IPS-11a (cell line): ENCODE measurements around the gene NKPD1.

ENCODE experiments used
- H3K4me3 ChIP-seq: one replicate; pipeline ENCODE4 v1.5.1; 2013; ENCODE audit warnings: low read depth, low read length, control low read depth

Gene NKPD1, protein sequence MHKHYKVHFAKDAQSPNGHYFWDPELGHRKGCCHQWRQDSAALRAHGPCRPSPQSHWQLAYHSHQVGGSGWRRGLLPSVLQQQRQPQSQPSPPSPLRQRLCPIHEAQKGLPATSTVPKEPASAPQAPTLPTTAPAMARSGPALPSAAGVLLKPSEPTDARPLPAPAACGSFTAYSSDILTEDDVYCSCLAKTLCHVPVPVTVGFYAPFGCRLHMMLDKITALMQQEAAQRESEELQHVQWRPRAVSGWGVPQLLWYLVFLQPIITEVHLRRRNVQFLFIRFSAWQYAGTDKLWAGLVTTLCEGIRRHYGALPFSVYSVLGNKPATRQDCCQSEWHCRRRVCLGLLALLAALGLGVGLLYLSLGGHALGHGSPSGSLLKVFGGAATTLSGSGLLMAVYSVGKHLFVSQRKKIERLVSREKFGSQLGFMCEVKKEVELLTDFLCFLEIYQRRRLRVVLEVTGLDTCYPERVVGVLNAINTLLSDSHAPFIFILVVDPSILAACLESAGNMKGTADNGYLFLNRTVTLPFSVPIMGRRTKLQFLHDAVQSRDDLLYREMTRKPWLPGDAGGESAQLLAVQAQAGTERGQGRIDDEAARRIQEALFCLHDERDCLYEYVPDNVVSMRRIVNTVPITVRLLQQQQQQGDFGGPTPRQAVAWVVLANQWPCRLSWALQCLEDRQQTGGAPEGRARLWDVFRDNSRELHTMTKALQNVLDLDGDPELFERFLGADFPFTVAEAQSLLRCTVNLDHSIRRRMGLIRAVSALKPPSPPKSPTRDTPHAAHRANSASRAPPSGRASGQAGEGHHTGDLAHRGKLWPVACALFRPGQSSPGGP

DNA sequence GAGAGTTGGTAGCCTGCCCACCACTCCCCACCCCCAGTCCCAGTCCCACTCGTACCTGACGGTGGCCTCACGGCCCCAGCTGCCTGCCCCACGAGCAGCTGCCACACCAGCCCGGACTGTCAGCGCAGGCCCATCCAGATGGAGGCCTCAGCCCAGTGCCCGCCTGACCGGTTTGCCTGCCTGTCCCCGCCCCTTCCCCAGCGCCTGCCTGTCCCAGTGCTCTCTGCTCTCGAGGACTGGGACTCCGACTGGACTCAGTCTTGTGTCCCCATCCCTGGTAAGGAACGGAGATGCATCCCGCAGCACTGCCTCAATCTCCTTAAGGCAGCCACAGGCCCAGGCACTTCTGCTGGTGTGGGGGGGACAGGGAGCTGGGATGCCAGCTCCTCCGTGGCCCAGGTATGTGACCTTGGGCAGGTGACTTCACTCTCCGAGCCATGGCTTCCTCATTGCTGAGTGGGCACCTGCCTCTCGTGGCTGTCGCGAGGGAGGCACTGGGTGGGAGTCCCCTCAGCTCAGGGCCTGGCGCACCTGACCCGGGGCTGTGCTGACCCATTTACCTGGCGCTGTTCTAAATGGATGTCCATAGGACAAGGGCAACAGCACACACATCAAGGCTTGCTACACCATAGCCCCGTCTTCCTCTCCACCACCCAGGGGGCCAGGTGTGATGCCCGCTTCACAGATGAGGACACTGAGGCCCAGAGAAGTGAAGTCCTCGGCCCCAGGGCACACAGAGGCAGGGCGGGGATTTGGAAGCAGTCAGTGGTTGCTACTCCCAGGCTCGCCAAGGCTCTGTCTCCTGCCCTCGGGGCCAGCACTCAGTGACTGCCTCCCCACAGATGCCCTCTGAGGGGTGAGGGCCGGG is at the start of gene NKPD1:
NKPD1 (minus strand) TSS at position 113 of the 868 bp plus-strand sequence. CDS start 832 bp downstream, outside the sequence.
- H3K4me3 ChIP-seq, result no peak within 1 kb of the TSS

DNA sequence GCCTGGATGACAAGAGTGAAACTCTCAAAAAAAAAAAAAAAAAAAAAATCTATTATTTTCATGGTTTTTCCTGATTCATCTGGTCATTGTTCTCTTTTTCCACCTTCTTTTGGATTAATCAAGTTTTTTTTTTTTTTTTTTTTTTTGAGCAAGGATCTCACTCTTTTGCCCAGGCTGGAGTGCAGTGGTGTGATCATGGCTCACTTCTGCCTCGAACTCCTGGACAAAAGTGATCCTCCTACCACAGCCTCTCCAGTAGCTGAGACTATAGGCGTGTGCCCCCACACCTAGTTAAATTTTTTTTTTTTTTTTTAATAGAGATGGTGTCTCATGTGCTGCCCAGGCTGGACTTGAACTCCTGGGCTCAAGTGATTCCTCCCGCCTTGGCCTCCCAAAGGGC is 45.5 kb upstream of the NKPD1 start:
- H3K4me3 ChIP-seq, result no peak overlapping the region

- H3K4me3 ChIP-seq, result no peak overlapping the region
Observed at GRCh38 chr19:45205810-45206209, 45.0 kb upstream of the NKPD1 start.

GRCh38 chr19:45202637-45203036 is 41.9 kb upstream of the NKPD1 start:
- H3K4me3 ChIP-seq, result no peak overlapping the region

DNA sequence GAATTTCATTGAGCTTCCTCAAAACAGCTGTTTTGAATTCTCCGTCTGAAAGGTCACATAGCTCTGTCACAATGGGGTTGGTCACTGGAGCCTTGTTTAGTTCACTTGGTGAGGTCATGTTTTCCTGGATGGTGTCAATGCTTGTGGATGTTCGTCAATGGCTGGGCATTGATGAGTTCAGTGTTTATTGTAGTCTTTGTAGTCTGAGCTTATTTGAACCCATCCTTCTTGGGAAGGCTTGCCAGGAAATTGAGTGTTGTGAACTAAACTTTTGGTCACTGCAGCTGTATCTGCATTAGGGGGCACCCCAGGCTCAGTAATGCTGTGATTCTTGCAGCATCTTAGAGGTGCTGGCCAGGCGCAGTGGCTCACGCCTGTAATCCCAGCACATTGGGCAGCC is 39.8 kb upstream of the NKPD1 start:
- no peak overlapping the region for H3K4me3 ChIP-seq

DNA sequence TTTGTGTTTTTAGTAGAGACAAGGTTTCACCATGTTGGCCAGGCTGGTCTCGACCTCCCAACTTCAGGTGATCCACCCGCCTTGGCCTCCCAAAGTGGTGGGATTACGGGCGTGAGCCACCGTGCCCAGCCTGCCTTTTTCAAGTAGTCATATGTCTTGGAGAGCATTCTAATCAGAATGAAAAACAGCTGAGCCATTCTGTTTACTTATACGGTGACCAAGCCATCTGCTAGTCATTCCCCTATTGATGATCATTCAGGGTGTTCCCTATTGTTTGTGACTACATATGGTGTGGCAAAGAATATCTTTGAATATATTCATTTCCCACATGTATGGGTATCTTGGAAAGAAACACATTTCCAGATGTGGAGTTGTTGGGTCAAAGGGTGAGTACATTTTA is 35.0 kb upstream of the NKPD1 start:
- no peak overlapping the region for H3K4me3 ChIP-seq

- no peak overlapping the region for H3K4me3 ChIP-seq
Observed at GRCh38 chr19:45191375-45191774, 30.6 kb upstream of the NKPD1 start.

GRCh38 chr19:45189971-45190370 is 29.2 kb upstream of the NKPD1 start:
- no peak overlapping the region for H3K4me3 ChIP-seq

DNA sequence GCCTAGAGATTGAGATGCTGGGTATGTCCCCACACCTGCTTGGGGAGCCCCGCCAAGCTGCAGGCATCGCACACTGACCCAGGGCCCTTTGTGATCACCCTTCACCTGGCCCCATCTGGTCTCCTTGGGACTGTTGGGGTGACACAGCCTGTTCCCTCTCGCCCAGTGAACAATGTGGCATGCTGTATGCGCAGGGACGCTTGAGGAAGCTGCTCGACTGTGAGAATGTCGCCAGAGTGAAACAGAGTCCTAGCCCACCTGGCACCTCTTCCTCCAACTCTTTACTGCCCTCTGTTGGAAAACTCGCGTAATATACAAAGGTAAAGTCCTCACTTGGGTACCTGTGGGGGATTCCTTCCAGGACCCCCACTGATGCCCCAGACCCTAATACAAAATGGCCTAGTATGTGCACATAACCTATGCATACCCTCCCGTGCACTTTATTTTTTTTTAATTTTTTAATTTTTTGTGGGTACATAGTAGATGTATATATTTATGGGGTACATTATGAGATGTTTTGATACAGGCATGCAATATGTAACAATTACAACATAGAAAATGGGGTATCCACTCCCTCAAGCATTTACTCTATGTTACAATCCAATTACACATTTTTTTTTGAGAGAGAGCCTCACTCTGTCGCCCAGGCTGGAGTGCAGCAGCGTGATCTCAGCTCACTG is 26.8 kb upstream of the NKPD1 start:
- no peak overlapping the region for H3K4me3 ChIP-seq

GRCh38 chr19:45186509-45187334 is 25.9 kb upstream of the NKPD1 start:
- no peak overlapping the region for H3K4me3 ChIP-seq

DNA sequence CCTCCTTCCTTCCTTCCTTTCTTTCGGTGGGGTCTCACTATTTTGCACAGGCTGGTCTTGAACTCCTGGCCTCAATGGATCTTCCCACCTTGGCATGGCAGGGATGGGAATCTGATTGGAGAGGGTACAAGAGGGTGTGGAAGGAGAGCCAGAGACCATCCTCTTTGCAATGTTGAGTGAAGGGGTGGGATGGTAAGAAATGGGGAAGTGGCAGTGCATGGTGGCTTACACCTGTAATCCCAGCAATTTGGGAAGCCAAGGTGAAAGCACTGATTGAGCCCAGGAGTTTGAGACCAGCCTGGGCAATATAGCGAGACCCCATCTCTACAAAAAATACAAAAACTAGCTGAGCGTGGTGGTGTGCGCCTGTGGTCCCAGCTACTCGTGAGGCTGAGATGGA is 23.3 kb upstream of the NKPD1 start:
- H3K4me3 ChIP-seq, result no peak overlapping the region

- no peak overlapping the region for H3K4me3 ChIP-seq
Observed at GRCh38 chr19:45182758-45183157, 22.0 kb upstream of the NKPD1 start.

- H3K4me3 ChIP-seq, result no peak overlapping the region
Observed at GRCh38 chr19:45180936-45181335, 20.2 kb upstream of the NKPD1 start.

DNA sequence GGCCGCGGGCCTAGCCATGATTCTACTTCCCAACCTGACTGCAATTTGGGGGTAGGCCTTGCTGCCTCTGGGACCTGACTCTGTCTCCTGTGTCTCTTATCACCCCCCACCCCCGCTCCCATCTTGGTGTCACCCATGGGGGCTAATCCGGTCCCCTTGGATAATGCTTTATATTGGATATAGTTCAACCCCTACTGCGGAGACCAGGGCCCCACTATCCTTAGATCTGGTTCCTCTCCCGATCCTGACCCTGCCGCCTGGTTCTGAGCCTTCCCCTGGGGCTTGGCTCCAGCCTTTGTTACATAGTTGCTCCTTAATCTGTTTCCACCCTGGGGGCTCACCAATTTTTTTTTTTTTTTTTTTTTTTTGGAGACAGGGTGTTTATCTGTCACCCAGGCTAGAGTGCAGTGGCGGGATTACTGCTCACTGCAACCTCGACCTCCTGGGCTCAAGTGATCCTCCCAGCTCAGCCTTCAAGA is 19.1 kb upstream of the NKPD1 start:
- peak overlapping the region; percentile 98 for H3K4me3 ChIP-seq

DNA sequence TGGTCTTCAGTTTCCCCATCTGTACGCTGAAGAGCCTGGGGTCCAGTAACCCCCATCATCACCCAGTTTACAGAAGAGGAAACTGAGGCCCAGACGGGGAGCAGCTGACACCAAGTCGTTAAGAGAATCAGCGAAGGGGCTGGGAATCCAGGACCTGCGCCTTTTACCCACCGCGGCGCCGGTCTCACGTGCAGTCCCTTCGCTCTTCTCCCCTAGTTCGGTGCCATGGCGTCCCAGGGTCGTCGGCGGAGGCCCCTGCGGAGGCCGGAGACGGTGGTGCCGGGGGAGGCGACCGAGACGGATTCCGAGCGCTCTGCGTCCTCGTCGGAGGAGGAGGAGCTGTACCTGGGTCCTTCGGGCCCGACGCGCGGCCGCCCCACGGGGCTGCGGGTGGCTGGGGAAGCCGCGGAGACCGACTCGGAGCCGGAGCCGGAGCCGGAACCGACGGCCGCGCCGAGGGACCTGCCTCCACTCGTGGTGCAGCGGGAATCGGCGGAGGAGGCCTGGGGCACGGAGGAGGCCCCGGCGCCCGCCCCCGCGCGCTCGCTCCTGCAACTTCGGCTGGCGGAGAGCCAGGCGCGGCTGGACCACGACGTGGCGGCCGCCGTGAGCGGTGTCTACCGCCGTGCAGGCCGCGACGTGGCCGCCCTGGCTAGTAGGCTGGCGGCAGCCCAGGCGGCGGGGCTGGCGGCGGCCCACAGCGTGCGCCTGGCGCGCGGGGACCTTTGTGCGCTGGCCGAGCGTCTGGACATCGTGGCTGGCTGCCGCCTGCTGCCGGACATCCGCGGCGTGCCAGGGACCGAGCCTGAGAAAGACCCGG is 18.5 kb upstream of the NKPD1 start:
- H3K4me3 ChIP-seq, result peak overlapping the region; percentile 98

DNA sequence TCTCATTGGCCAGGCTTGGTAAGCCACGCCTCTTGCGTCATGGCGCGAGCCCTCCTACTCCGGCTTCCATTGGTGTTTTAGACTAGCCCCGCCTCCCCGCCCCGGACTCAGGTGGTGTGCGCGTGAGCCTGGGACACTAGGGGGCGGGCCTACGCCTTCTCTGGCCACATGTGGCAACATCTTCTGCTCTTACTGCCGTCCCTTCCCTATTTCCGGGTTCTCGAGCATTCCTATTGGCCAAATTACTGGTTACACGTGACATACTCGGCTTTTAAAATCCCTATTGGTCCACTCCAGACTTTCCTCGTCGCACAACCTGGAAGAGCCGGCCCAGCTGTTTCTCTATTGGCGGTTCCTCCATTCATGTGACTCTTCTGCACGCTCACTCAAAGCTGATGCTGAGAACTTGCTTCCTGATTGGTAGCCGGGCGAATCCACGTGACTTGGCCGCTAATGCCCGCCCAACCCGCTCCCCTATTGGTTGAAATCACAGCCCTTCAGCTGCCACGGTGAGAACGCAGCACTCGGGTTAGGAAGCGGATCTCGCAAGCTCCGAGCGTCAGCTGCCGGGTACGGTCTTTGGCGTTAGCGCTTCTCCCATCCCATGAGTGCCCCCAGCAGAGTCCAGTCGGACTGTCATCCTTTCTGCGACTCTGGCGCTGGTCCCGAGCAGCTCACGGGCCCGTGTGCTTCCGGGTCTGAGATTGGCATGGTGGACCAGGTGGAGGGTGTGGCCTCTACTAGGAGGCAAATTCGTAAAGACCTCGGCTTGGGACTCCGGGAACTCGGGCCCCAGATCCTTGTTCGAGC is 17.7 kb upstream of the NKPD1 start, which contains the start of gene BLOC1S3:
BLOC1S3 (plus strand) TSS at position 523 of the 810 bp plus-strand sequence. CDS start 513 bp downstream, outside the sequence.
- peak within 1 kb of the TSS; percentile 98 for H3K4me3 ChIP-seq

DNA sequence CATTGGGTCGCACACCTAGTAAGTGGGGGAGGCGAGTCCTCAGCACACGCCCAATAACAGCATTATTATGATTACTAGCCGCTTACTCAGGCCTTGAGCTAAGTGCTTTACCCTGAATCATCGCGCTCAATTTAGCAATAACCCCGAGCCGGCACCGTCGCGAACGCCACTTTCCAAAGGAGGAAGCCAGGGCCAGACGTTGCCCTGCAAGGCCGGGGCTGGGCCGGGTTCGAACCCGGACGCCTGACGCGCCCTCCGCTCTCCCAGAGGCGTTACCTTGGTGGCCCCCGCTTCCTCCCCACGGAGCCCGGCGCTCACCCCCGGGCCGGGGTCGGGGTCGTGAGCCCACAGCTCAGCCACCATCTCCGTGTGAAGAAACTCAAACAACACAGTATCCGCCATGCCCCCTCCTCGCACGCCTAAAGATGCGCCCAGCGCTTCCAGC is 17.1 kb upstream of the NKPD1 start, which contains the start of gene TRAPPC6A:
TRAPPC6A (minus strand) TSS at position 421 of the 445 bp plus-strand sequence; CDS start at position 402, 19 bp downstream.
- H3K4me3 ChIP-seq, result peak within 1 kb of the TSS; percentile 98
